ENCODE measurements around the gene HADHB.

Gene HADHB

DNA sequence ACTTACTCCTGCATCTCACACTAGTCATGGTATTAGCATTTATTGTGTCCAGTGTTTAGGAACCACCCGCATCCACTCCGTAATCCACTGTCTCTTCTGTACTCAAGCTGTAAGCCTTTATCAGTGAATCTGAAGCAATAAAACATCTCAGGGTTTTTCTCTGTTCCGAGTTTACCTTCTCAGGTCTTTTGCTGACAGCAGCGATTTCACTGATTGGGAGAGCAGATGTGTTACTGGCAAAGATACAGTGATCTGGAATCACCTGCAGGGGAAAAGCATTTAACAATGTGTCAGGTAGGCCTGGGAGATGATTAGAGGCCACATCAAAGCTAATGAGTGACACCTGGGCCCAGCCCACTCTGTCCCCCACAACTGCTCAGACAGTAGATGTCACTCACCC lies 47.2 kb upstream of the HADHB start:
- Histone ChIP-seq H3K36me3 (ENCODE audit: low read length) (peaks cover 41% of the 10 kb centered on the region), H4K20me1 (ENCODE audit: low read depth, low read length) (no peaks in the 10 kb centered on the region), H3K4me2 (ENCODE audit: low read depth, low read length, poor library complexity, severe bottlenecking) (no peak overlapping the region), H3K79me2 (ENCODE audit: insufficient read depth, low read length) (no peaks in the 10 kb centered on the region), H3K9me3 (ENCODE audit: insufficient read depth, low read length) (0 out of 2 replicates have a peak, but pooled peaks cover 5% of the 10 kb centered on the region), H3K9ac (ENCODE audit: low read length) (no peak overlapping the region), H2AFZ (ENCODE audit: low read depth, low read length, severe bottlenecking) (no peak overlapping the region), H3K9me2 (replicated peaks; ENCODE audit: insufficient read depth, low read length) (no peaks in the 10 kb centered on the region), H3F3A (ENCODE audit: insufficient read depth) (no peaks in the 10 kb centered on the region), H3K27me3 (ENCODE audit: low read length) (no peaks in the 10 kb centered on the region), H3K27ac (ENCODE audit: low read depth, low read length) (no peak overlapping the region), H3K4me3 (ENCODE audit: insufficient read depth, low read length, poor library complexity, severe bottlenecking) (no peak overlapping the region)
- TF ChIP-seq EZH2phosphoT487 (conservative IDR thresholded peaks at IDR 0.05; ENCODE audit: low read length): no peak
- TF ChIP-seq, protein P1, sequence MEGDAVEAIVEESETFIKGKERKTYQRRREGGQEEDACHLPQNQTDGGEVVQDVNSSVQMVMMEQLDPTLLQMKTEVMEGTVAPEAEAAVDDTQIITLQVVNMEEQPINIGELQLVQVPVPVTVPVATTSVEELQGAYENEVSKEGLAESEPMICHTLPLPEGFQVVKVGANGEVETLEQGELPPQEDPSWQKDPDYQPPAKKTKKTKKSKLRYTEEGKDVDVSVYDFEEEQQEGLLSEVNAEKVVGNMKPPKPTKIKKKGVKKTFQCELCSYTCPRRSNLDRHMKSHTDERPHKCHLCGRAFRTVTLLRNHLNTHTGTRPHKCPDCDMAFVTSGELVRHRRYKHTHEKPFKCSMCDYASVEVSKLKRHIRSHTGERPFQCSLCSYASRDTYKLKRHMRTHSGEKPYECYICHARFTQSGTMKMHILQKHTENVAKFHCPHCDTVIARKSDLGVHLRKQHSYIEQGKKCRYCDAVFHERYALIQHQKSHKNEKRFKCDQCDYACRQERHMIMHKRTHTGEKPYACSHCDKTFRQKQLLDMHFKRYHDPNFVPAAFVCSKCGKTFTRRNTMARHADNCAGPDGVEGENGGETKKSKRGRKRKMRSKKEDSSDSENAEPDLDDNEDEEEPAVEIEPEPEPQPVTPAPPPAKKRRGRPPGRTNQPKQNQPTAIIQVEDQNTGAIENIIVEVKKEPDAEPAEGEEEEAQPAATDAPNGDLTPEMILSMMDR (IDR thresholded peaks at IDR 0.05; ENCODE audit: insufficient read depth, low read length, poor library complexity, severe bottlenecking): no peak

GRCh38 chr2:26202981-26203490 lies 41.7 kb upstream of the HADHB start:
- H3K27ac ChIP-seq (ENCODE audit: low read depth, low read length): no peak overlapping the region

DNA sequence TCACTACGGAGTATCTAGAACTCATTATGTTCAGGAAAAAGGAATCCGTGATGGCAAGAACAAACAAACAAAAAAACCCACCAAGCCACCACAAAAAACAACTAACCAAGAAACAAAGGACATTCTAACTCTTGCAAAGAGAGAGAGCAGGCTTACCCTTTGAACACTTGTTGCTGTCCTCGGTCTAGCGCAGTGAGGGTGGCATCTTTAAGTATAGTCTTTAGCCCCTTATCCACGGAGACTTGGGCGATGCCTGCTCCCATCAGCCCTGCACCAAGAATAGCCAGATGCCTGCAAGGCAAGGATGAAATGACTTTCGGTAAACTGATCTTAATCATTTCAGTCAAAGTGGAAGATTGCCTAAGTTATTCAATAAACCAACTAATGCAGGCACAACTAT lies 40.8 kb upstream of the HADHB start:
- Histone ChIP-seq H3K4me3 (ENCODE audit: insufficient read depth, low read length, poor library complexity, severe bottlenecking) (no peak overlapping the region), H3K9me2 (replicated peaks; ENCODE audit: insufficient read depth, low read length) (no peaks in the 10 kb centered on the region), H4K20me1 (ENCODE audit: low read depth, low read length) (no peaks in the 10 kb centered on the region), H3K36me3 (ENCODE audit: low read length) (peaks cover 32% of the 10 kb centered on the region; the same call in 1 of the 2 replicates), H3K79me2 (ENCODE audit: insufficient read depth, low read length) (no peaks in the 10 kb centered on the region), H3K9ac (ENCODE audit: low read length) (no peak overlapping the region), H3K27me3 (ENCODE audit: low read length) (no peaks in the 10 kb centered on the region), H3K9me3 (ENCODE audit: insufficient read depth, low read length) (no peaks in the 10 kb centered on the region), H3K4me2 (ENCODE audit: low read depth, low read length, poor library complexity, severe bottlenecking) (no peak overlapping the region), H3K27ac (ENCODE audit: low read depth, low read length) (no peak overlapping the region), H3F3A (ENCODE audit: insufficient read depth) (no peaks in the 10 kb centered on the region), H2AFZ (ENCODE audit: low read depth, low read length, severe bottlenecking) (no peak overlapping the region)
- TF ChIP-seq, protein P1 (IDR thresholded peaks at IDR 0.05; ENCODE audit: insufficient read depth, low read length, poor library complexity, severe bottlenecking): no peak

More at GRCh38 chr2:26202981-26203490, 41.7 kb upstream of the HADHB start:
- TF ChIP-seq, protein P1 (IDR thresholded peaks at IDR 0.05; ENCODE audit: insufficient read depth, low read length, poor library complexity, severe bottlenecking): no peak
- TF ChIP-seq EZH2phosphoT487 (conservative IDR thresholded peaks at IDR 0.05; ENCODE audit: low read length): no peak
- Histone ChIP-seq H3K4me2 (ENCODE audit: low read depth, low read length, poor library complexity, severe bottlenecking) (no peak overlapping the region), H3F3A (ENCODE audit: insufficient read depth) (no peaks in the 10 kb centered on the region), H2AFZ (ENCODE audit: low read depth, low read length, severe bottlenecking) (no peak overlapping the region), H3K36me3 (ENCODE audit: low read length) (peaks cover 38% of the 10 kb centered on the region), H3K4me3 (ENCODE audit: insufficient read depth, low read length, poor library complexity, severe bottlenecking) (no peak overlapping the region), H3K9me2 (replicated peaks; ENCODE audit: insufficient read depth, low read length) (no peaks in the 10 kb centered on the region), H3K9me3 (ENCODE audit: insufficient read depth, low read length) (0 out of 2 replicates have a peak, but pooled peaks cover under 1% of the 10 kb centered on the region), H4K20me1 (ENCODE audit: low read depth, low read length) (no peaks in the 10 kb centered on the region), H3K27me3 (ENCODE audit: low read length) (no peaks in the 10 kb centered on the region), H3K79me2 (ENCODE audit: insufficient read depth, low read length) (no peaks in the 10 kb centered on the region), H3K9ac (ENCODE audit: low read length) (no peak overlapping the region)

Data from SU-DHL-6 (cell line).